NCI-H82 treated with DMSO at 0.1 percent for 48 hours (cell line): ENCODE results near the gene EFHC1.

Experiments
- DNase-seq: peaks from one replicate; lab custom pipeline; 2025; ENCODE audit not compliant: unreplicated experiment; lab: John Stamatoyannopoulos, UW

The EFHC1 gene

DNA sequence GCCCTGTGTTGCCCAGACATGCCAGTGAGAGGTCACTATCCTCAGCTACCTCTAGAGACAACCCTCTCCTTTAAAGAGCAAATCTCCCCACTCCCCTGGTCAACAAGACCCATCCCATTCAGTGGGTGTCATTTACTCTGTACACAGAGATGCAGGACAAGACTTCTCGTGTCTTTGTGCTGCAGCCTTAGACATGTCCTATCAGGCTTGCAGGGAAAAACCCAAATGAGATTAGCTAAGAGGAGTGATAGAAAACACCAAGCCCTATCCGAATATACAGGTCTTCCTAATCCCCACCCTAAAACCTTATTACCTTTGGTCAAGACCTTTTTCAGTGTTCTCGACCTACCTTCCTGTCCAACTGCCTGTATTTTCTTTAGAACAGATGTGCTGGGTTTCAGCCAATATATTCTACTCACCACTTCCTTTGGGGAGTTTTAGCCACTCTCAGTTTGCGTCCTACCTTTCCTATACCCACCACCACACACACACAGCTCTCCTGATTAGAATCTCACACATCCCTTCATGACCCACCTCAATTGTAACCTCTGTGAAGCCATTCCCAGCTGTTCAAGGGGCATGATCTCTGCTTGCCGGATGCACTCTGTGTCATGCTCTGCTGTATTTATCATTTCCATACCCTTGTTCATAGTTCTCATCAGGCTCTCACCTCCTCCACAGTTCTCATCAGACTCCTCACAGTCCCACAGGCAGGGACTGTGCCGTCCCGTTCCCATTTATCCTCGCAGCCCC lies 117.0 kb downstream of the EFHC1 start:
- DNase-seq = no peak

DNA sequence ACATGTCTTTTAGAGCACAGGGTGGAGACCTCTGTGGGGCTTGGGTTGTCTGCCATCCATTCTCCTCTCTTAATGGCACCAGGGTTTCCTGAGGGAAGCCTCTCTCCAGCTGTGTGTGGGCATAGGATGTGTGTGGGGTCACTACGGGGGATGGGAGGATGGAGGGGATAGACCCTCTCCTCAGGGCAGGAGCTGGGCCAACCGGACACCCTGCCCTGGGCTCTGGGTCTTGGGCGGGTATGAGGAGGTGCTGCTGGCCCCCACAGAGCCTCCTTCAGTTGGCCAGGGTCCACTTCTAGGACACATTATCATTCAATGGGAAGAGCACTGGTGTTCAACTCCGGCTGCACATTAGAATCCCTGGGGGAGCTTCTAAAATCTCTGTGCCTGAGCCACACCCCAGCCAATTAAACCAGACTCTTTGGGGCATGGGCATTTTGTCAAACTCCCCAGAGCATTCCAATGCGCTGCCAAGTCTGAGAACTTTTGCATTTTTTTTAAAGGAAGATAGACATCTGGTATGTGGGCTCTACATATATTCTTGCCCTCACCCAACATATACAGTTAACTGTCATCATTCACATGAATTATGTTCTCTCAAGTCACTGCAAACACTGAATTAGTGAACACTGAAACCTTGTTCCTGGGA lies 118.2 kb downstream of the EFHC1 start:
- DNase-seq = no peak

DNA sequence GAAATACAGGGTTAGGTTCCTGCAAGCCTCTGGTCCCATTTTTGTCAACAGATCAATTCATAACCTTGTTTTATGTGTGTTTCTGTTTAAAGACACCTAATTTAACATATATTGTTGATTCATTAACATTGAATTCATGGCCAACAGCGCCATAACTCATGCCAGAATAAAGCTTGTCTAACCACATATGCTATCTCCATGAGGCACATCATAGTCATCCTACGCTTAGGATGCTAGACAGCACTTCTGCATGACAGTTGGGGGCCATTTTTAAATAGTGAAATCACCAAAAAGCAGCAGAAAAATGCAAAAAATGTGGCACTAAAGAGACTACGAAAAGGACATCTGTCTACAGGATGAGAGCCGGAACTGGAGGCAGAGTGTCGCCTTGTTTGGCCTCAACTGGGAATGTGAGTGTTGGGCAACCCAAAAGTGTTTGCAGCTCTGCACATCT lies 118.8 kb downstream of the EFHC1 start:
- DNase-seq = no peak

DNA sequence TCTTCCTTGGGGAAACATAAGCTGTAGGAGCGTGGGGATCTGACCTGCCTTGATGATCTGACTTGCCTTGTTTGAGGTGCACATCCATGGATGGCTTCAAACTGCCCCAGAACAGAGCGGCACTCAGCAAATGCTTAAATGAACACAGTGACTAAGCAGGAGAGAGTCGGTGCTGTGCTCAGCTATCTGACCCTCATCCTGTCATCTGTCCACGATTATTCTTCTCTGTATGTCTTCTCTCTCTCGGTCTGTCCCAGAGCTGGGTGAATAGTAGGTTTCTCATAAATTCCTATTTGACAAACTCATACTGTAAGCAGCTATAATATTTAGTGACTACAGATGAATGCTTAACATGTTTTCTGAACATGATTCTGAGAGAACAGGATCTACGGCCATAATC lies 119.5 kb downstream of the EFHC1 start:
- DNase-seq = no peak

DNA sequence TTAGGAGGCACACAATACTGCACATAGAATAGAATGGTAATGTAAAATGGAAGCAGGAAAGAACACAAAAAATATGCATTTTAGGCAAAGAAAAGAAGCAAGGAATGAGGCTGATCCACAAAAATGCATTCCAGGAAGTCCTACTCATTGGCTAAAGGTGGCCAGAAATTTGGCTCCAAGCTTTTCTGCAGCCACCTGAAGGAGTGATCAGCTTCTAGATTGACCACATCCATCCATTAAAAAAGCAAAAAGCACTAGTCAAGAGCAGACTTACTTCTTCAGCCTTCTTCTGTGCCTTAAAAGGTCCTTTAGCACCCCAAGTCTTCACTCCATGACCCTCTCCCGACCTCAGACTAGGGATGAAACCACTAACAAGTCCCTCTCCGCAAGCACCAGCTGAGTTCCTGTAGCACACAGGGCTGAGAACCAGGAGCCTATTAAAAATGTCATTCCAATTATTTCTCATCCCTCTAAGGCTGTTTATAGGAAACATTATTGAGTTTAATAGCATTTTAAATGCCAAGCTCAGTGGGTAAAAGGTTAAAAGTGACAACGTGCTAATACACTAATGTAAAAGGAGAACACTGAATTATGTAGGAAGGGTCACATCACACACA lies 120.3 kb downstream of the EFHC1 start:
- no peak for DNase-seq

DNA sequence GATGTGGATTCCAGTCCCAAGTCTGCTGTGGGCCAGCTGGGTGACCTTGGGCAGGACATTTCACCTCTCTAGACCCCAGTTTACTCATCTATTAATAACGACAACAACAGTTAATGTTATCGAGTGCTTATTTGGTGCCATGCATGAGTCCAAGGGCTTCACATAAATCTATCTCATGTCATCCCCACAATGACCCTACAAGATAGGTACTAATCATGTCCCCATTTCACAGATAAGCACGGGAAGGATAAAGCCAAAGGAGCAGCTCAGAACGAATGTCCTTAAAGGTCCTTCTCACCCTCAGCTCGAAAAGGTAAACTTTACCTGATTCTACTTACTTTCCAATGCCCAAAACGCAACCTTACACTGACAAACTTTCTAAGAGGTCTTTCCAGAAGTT lies 121.0 kb downstream of the EFHC1 start:
- no peak for DNase-seq

DNA sequence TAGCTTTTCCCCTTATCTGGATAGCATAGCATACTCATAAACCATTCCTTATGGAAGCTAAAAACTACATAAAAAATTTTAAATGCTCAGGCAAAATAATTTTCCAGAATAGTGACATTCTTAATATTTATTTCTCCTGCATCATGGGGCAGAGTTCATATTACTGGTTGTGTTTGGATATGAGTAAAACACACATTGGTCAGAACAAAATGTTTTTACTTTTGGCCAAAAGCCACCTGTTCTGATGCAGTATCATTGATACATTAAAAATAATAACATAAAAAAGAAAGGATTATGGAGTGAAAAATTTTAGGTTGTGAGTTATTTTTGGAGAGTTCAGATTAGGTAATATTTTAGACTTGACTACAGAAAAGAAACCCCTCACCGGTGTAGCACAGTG lies 123.1 kb downstream of the EFHC1 start:
- no peak for DNase-seq

DNA sequence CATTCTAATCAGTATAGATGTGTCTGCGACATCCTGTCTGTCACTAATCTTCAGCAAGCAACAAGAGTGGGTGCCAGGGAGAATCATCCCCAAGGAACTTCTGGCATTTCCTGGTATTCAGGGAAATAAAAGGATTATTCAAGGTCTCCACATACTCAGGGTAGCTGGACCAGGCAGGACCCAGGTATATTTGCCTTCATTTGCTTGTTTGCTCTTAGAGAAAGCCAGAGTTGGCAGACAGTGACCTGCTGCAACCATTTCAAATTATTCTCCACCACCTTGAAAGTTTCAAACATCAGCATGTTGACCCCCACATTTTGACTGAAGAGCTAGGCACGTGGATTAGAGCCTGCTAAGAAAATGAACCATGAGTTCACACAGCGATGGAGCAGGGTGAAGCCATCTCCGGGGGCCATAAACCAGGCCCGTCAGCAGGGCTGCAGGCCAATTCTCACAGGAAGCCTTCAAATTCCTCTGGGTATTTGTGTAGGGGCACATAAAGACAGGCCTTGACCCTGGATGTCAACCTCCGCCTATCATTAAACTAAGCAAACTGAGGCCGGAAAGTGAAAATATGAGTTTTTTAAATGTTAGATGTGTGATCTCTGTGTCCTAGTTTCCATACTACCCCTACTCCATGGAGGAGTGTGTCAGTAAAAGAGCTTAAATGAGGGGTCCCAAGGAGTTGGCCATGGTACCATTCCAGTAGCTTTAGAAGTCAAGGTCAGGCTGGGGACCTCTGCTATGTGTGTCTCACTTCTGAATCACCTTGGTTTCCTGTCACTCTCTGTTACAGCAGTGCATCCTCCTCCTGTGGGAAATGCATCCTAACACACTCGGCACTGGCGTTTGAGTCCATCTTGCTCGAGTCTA lies 123.8 kb downstream of the EFHC1 start:
- DNase-seq = no peak

DNA sequence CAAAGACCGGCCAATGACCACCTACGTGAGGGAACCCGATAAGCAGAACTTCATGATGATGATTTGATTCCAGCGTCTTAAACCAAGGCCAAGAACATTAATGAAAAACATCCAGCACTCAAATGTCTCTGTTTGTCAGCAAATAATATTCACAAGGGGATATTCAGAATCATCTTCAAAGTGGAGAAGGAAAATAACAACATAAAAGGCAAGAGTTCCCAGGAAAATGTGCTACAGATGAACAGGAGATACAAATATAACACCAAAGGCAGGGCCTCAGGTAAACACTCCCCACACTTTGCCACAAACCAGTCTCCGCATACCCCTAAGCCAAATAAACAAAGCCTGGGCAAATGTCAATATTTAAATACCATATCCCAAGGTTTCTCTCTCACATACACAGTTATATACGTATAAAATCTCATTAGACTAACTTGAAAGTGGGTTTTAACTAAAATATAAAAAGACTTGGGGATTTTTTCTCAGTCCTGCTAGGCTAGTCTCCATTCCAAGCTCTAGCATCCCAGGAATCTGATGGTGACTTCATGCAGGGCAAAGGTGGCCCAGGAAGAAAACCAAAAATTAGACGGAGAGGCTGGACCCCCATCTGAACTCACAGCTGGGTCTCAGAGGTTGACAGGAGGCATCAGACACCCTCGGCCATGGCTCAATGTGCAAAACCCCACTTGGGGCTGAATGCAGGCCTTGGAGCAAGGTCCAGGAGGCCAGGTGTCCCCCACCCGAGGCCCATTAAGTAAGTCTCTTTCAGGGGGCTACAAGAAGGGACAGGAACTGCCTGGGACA lies 124.7 kb downstream of the EFHC1 start:
- no peak for DNase-seq

DNA sequence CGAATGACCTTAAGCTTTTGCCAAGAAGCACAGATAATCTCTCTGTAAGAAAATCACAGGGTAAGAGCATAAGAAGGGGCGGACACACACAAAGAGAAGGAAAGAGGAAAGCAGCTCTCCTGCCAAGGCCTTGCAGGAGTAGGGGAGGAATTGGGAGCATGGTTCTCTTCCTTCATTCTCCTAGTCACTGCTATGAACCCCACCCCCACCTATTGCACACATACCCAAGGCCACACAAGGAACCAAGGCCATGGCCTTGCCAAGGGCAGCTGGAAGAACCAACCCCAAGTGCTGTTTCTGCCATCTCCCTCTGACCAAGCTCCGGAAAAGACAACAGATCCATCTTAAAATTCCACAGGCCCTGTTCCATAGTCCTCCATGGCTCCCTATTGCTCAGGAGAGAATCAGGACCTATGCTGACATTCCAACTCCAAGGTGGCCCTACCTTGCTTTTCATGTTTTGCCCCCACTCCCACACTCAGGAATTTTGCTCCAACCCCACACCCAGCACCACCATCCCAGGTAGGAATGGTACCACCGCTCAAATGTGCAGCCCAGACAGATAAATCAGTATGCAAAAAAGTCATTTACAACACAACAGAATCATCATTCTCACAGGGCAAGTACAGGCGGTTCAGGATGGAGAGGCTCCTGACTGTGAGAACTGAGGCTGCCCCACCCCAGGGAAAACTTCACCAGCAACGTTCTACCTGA lies 125.4 kb downstream of the EFHC1 start:
- no peak for DNase-seq

DNA sequence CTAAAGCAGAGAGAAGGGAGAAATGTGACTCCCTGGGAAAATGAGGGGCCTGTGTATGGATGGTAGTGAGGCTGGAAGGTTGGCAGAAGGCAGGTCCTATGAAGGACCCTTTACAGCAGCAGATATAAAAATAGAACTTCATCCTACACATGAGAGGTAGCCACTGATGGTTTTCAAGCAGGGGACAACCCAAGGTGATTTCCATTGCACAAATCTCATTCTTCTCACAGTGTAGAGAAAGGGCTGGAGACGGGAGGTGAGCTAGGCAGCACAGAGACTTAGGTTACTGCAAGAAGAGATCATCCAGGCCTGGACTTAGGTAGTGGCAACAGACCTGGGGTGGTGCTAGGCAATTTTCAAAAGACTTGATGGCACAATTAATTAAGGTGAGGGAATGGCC lies 126.0 kb downstream of the EFHC1 start:
- DNase-seq = no peak

DNA sequence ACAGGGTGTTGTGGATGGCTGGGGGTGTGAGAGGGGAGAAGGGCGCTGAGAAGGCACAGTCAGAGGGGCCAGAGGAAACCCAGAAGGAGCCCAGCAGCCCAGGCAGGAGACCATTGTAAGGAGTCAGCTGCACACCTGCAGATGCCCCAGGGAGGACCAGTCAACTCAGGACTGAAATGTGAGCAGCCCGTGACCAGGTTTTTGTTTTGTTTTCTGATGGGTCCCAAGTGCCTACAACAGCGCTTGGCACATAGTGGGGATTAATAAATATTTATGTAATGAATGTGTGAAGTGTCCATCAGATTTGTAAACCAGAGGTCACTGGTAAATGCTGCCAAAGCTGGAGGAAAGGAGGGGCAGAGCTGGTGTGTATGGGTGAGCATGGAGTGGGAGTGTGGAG lies 126.5 kb downstream of the EFHC1 start:
- no peak for DNase-seq

DNA sequence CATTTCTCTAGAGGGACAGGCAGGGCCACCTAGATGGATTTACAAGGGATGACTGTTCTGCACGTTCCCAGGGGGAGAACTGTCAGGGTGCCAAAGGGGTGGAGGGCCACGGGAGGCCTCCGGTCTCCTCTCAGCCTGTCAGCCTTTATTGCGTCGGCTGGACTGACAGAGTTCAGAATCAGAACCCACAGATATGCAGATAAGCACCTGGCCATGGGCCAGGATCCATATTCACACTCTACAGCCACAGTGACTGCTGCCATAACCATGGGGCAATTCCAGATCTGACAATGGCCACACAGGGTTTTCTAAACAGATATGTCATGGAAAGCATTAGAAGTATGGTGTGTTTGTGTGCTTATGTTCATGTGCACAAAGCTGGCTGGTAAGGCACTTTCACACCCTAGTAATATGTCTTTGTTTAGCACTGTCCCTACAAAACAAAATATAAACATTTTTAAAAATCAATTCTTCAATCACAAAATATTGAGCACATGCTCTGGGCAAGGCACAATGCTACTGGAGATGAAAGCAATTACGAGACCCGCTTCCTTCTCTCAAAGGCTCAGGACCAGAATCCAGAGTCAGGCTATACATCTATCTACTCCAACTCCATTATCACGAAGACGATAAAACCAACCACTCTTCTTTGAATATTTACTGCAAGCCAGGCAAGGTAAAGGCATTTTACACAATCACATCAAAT lies 127.7 kb downstream of the EFHC1 start:
- no peak for DNase-seq

DNA sequence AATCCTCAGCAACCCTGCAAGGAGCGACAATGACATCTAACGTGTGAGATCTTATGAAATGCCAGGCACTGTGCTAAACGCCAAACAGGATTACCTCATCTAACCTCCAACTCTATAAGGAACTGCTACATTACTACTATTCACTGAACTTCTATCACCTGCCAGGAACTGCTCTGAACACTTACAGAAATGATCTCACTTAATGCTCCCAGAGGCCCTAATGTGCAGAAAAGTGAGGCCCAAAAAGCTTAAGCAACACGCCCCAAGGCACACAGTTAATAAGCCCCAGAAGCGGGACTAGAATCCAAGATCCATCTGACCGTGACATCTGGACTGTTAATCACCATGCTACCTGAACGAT lies 128.2 kb downstream of the EFHC1 start:
- DNase-seq = peak; percentile 18

DNA sequence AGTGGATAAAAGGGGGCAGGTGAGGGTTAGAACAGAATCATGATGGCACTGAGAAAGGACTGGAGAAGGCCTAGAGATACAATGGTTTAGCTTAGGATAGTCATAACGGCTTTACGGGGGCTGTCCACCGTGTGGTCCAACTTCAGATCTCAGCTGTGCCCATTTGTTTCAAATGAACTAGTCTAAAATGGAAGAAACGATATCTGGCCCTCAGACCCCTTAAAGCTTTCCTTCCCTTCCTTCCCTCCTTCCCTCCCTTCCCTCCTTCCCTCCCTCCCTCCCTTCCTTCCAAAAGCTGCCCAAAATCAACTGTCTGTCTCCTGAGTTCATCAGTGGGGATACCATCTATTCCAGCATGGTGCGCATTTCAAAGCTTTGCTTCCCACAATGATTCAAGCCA lies 128.9 kb downstream of the EFHC1 start:
- DNase-seq = no peak

DNA sequence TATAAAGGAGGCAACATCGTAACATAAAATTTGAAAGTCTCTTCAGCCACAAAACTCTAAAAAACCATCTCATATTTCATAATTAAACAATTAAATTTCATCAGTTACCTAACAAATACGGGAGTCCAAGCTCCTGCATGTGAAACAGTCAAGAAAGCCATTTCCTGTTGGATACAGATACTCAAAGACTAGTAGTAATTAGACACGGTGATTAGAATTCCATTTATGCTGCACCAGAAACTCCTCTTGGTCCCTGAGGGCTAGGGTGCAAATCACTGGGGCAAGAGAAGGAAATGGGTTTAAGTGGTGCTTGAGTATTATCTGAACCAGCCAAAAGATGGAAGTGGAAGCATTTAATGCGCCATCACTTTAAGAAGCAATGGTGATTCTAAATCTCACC lies 129.3 kb downstream of the EFHC1 start:
- no peak for DNase-seq

DNA sequence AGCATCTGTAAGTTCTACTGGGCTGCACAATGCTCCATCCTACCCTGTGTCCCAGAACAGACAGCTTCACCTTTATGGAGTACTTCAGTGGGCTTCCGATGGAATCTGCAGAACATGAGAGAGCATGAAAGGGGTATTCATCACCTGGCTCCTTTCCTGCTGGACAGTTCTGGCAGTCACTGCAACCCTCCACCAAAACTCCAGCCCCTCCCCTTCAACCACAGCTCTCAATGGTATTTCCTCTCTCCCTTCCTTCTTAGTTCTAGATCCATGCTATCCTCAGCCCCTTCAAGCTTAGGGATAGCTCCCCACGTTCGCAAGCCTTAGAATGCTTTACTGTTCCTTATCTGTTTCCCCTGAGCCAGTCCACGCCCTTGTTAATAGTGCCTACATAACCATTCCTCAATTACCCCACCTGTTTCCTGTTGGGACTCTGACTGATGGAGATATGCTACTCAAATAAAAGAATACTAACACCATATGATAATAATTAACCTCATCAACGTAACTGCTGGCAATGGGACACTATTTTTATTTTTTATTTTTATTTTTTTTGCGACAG lies 130.0 kb downstream of the EFHC1 start:
- DNase-seq = no peak

DNA sequence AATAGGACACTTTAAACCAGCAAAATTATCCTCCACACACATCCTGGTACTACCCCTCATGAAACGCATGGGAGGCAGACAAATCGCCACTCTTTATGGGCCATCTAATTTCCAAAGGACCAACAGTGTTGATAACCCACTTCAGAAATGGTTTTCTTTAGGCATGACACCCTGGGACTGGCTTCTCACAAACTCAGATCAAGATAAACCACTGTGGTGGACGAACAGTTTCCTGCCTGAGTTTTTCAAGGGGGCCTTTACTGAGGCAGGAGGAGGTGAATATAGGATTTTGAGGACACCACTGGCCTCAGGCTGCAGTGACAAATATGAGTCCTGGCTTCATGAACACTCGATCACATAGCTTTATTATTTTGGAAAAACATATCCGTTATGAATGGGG lies 130.7 kb downstream of the EFHC1 start:
- no peak for DNase-seq
